Stimulated activated naive CD4-positive, alpha-beta T cell treated with Interleukin-2 at 50 U/mL for 16 hours (primary cell): ENCODE results near the gene FAM229B.

Source experiments
- DNase-seq: peaks from one replicate; lab custom pipeline; 2025; lab: John Stamatoyannopoulos, UW

FAM229B gene

DNA sequence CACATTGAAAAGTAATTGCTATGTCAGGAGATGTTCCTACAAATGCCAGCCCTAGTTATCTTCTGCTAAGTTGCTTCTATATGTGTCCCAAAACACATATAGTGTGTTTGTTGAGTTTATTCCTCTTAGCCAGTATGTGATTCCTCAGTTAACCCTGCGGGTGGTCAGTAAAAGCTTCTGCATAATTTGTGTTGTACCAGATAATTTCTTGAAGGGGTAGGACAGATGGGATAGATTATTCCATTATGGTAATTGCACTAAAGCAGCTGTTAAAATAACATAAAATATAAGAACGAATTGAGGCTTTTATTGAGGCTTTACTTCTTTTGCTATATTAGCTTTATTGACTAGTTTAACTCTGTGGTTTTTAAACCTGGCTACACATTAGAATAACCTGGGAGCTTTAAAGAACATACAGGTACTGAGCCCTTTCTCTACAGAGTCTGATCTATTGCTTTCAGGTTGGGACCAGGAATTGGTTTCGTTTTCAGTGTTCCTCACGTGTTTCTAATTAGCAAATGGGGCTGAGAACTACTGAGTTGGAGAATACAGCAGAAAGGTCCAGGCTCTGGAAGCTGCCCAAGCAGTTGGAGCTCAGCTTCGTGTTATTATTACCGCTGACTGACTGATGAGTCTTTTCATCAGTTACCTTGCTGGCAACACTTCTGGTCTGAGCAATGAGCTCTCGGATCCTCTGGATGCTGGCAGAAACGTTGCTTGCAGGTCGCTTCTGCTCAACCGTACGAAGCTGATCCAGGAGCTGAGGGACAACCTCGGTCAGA, 56.9 kb downstream of the FAM229B start:
- no peak for DNase-seq

DNA sequence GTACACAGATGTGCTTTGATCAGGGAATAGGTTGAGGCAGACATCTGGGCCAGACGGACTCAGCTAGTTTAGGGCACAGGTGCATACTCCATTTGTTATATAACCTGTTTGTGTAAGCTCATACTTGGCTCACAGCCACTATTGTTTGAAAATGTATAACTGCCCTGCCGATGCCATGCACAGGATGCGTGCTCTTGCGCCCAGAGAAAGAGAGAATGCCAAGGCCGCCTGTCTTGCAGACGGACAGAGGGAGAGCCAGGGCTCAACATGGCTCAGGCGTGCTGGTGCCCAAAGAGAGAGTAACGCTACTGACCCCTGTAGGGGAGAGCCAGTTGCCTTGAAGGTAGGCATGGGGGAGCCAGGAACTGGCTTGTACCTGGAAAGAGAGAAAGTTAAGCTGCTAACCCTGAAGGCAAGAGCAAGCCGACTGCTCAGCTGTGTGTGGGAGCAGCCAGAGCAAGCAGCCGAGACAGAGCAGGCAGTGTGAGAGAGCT, 57.7 kb downstream of the FAM229B start:
- no peak for DNase-seq

DNA sequence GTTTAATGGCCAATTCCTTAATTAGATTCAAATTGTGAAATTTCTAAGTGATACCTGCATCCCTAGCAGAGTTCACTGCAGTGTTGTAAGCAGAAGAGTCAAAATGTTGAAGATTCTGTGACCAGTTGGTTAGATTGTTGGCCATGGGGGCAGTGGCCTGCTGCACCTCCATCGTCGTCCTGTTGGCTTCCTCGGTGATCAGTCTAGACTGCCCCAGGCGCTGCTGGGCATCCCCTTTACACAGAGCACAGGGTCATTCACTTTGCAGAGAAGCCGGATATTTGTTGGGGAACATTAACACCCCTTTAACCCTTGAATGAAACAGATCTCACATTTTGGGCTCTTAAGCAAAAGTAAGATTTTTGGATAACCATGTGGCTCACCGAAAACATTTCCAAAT, 60.7 kb downstream of the FAM229B start:
- no peak for DNase-seq

DNA sequence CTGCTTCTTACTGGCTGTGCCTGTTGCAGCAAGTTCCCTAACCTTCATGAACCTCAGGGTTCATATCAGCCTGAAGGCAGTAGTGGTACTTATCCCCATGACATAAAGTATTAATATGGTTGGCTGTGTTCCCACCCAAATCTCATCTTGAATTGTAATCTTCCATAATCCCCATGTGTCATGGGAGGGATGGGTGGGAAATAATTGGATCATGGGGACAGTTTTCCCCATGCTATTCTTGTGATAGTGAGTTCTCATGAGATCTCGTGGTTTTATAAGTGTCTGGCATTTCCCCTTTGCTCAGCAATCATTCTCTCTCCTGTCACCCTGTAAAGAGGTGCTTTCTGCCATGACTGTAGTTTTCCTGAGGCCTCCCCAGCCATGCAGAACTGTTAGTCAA, 61.8 kb downstream of the FAM229B start:
- DNase-seq: no peak

DNA sequence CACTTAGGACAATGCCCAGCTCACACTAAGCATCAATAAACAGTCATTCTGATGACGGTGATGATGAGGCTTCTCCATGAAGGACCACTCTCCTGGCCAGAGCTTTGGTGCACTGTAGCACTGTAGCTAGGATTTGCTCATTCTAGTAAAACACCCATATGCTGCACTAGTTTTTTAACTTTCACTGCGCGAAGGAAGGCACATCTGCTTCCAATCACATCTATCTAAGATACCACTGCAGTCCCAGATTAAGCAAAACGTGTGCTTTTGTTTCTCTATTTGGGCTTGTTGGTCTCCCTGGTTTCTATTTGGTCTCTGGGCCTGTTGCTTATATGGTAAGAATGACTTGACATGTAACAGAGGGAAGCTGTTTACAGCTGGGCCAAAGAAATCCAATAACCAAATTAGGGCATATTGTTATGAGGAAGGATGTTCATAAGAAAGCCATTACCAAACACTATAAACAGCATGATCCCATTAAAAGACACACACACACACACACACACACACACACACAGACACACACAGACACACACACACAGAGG, 62.4 kb downstream of the FAM229B start:
- DNase-seq: no peak

DNA sequence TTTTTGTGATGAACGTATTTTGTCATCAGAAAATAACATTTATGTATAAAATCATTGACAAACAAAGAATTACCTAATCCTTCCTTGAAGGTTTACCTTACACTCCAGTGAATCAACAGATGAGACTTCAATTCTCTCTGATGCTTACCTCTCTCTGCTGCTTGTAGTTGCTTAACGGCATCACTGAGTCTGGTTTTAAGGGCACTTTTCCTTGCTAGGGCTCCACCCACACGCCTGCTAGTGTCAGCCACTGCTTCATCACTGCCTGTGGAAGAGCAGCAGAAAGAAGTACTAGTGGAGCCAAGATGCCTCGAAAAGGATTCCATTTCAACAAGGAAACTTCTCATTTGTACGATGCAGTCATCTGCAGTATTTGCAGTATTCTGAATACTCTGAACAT, 63.0 kb downstream of the FAM229B start:
- DNase-seq: no peak
